GM12878 (cell line): ENCODE data around the gene CHRM4. TPM values are rescaled to one million over a fixed set of nuclear protein-coding genes. Genes with fewer than 3 reads are reported as not detected.

Source experiments
- ATF3 ChIP-seq: IDR thresholded peaks from 2 replicates; pipeline ENCODE4 v1.6.1; 2011; ENCODE audit warnings: low read depth, mild to moderate bottlenecking, low read length, moderate library complexity, borderline replicate concordance; ENCODE audit errors: extremely low read depth
- E4F1 ChIP-seq: fragments of 450-650 bp; IDR thresholded peaks from 2 replicates; pipeline ENCODE4 v1.6.1; 2018; ENCODE audit warnings: borderline replicate concordance, mild to moderate bottlenecking; ENCODE audit not compliant: partially characterized antibody
- ESRRA ChIP-seq: IDR thresholded peaks from 2 replicates; pipeline ENCODE4 v1.6.1; 2012; ENCODE audit warnings: mild to moderate bottlenecking, low read length, improper control_type of control experiment
- FOXK2 ChIP-seq: fragments of 450-650 bp; IDR thresholded peaks from 2 replicates; pipeline ENCODE4 v1.6.1; 2017; ENCODE audit warnings: mild to moderate bottlenecking, moderate library complexity
- LARP7 ChIP-seq: fragments of 450-650 bp; IDR thresholded peaks from 2 replicates; pipeline ENCODE4 v1.6.1; 2017; ENCODE audit warnings: mild to moderate bottlenecking
- MXI1 ChIP-seq: fragments of 150-350 bp; IDR thresholded peaks from 2 replicates; pipeline ENCODE4 v1.6.1; 2011; ENCODE audit warnings: low read depth, mild to moderate bottlenecking, inconsistent platforms, low read length, improper control_type of control experiment
- PAX8 ChIP-seq: fragments of 450-650 bp; IDR thresholded peaks from 2 replicates; pipeline ENCODE4 v1.6.1; 2017; ENCODE audit warnings: mild to moderate bottlenecking, moderate library complexity
- RB1 ChIP-seq: fragments of 450-650 bp; formaldehyde crosslinking; IDR thresholded peaks from 2 replicates; pipeline ENCODE4 v1.6.1; 2017; ENCODE audit warnings: mild to moderate bottlenecking, borderline replicate concordance
- REST ChIP-seq: IDR thresholded peaks from 2 replicates; pipeline ENCODE4 v1.6.1; 2012; ENCODE audit warnings: mild to moderate bottlenecking, low read depth, low read length
- SIN3A ChIP-seq: IDR thresholded peaks from 2 replicates; pipeline ENCODE4 v1.6.1; 2012; ENCODE audit warnings: low read depth, low read length, improper control_type of control experiment
- SMAD1 ChIP-seq: fragments of 450-650 bp; IDR thresholded peaks from 2 replicates; pipeline ENCODE4 v1.6.1; 2018; ENCODE audit warnings: mild to moderate bottlenecking, low read depth; ENCODE audit not compliant: partially characterized antibody
- SREBF1 ChIP-seq: IDR thresholded peaks from 2 replicates; pipeline ENCODE4 v1.6.1; 2012; ENCODE audit warnings: mild to moderate bottlenecking, low read length
- STAT3 ChIP-seq: IDR thresholded peaks from 2 replicates; pipeline ENCODE4 v1.6.1; 2011; ENCODE audit warnings: low read depth, low read length, improper control_type of control experiment
- SUPT20H ChIP-seq: IDR thresholded peaks from 2 replicates; pipeline ENCODE4 v1.6.1; 2011; ENCODE audit warnings: low read depth, mild to moderate bottlenecking, low read length, moderate library complexity, borderline replicate concordance; ENCODE audit not compliant: control insufficient read depth
- ZBTB40 ChIP-seq: fragments of 450-650 bp; IDR thresholded peaks from 2 replicates; pipeline ENCODE4 v1.6.1; 2016; ENCODE audit warnings: mild to moderate bottlenecking, moderate library complexity, borderline replicate concordance
- ZNF207 ChIP-seq: fragments of 450-650 bp; IDR thresholded peaks from 2 replicates; pipeline ENCODE4 v1.6.1; 2014; ENCODE audit warnings: antibody characterized with exemption, mild to moderate bottlenecking, borderline replicate concordance
- polyA plus RNA-seq, 11 experiments: library from polyadenylated mRNA; depleted of rRNA in 4 of 11; unstranded in 6 of 11; stranded (reverse) in 5 of 11; fragments of >200 nt; fragmentation: Nextera tagmentation in 4 of 11; fragmentation: Illumina TruSeq in 1 of 11; extraction: Ambion mirVana in 4 of 11; extraction: Trizol in 1 of 11; gene quantifications; 1 replicate in 1 of 11; 2 replicates in 10 of 11; pipeline versions ENCODE4 v1.2.1 to v1.2.3, GENCODE V29; 2011 to 2016; ENCODE audit warnings: inconsistent platforms in 2 of 11, missing spikeins in 2 of 11, low read depth in 1 of 11
- total RNA-seq, 4 experiments: library from RNA; depleted of rRNA in 3 of 4; stranded (reverse); fragments of >200 nt in 3 of 4; fragmentation: Illumina TruSeq in 1 of 4; extraction: Trizol in 1 of 4; gene quantifications; 2 replicates each; pipeline versions ENCODE4 v1.2.1 to v1.2.3, GENCODE V29; 2013 to 2021
- TF ChIP-seq, protein P1 (sequence below): IDR thresholded peaks from 2 replicates; pipeline ENCODE4 v1.6.1; 2011; ENCODE audit warnings: borderline replicate concordance, low read depth, mild to moderate bottlenecking, moderate library complexity, low read length; ENCODE audit not compliant: insufficient read depth, poor library complexity, severe bottlenecking

CHRM4 gene
- total and polyA plus RNA-seq, 10 of the 15 experiments (the other 5 are each of a cell fraction or from before 2014, with no cell fraction given): 0.12 to 0.23 (median 0.13) TPM; not detected in 7

GRCh38 chr11:46346886-46347636, 44.5 kb downstream of the CHRM4 start, which contains the start of gene DGKZ (continued):
- no peak for TF ChIP-seq REST
- no peak for TF ChIP-seq SREBF1
- no peak for TF ChIP-seq SUPT20H
- peak; percentile 75; the same call in 1 of the 2 replicates for TF ChIP-seq LARP7
- TF ChIP-seq ZNF207: no peak
- TF ChIP-seq ZBTB40: no peak
- TF ChIP-seq E4F1: no peak
- no peak for TF ChIP-seq PAX8
- TF ChIP-seq SIN3A: no peak
- TF ChIP-seq MXI1: peak; percentile 42; the same call in 1 of the 2 replicates
- TF ChIP-seq STAT3: no peak
- peak; percentile 77; the same call in 1 of the 2 replicates for TF ChIP-seq RB1
- 0 out of 2 replicates have a peak, but pooled peaks have one; percentile 24 for TF ChIP-seq ATF3
- TF ChIP-seq ESRRA: no peak
- TF ChIP-seq, protein P1, sequence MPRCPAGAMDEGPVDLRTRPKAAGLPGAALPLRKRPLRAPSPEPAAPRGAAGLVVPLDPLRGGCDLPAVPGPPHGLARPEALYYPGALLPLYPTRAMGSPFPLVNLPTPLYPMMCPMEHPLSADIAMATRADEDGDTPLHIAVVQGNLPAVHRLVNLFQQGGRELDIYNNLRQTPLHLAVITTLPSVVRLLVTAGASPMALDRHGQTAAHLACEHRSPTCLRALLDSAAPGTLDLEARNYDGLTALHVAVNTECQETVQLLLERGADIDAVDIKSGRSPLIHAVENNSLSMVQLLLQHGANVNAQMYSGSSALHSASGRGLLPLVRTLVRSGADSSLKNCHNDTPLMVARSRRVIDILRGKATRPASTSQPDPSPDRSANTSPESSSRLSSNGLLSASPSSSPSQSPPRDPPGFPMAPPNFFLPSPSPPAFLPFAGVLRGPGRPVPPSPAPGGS: no peak
- TF ChIP-seq FOXK2: no peak
- TF ChIP-seq SMAD1: no peak
